Body of pancreas (tissue), 4 donors: Measurements from ENCODE around the gene AGRN. TPM values are rescaled to one million over a fixed set of nuclear protein-coding genes. Genes with fewer than 3 reads are reported as not detected.
"Not testable (repeated sequence)": the region's sequence is repeated elsewhere in the genome, so short reads cannot be mapped to it uniquely, and the experiment has no call there.

Experiments used
- ATAC-seq: fragments of 150-250 bp; one replicate; pipeline ENCODE4 v1.9.1; 2016
- DNase-seq, 4 donors: peaks; one replicate each; pipeline ENCODE4 v3.0.0-alpha.2; 2019
- H3K27ac ChIP-seq, 4 donors: fragments of 200-600 bp; sonication (generic); 1 replicate in 3 of 4; 2 replicates in 1 of 4; pipeline versions ENCODE4 v1.5.1 to v1.6.1; 2016 to 2019; ENCODE audit warnings: mild to moderate bottlenecking in 1 of 4, mixed read lengths in 1 of 4, moderate library complexity in 1 of 4
- H3K27me3 ChIP-seq, 2 donors: fragments of 200-600 bp; sonication (generic); one replicate each; pipeline ENCODE4 v1.6.0; 2016; ENCODE audit warnings: mild to moderate bottlenecking in 1 of 2
- H3K36me3 ChIP-seq, 2 donors: fragments of 200-600 bp; sonication (generic); replicated peaks in 1 of 2; 2 replicates each; pipeline ENCODE4 v1.5.1; 2016; ENCODE audit warnings: low read depth in 2 of 2; ENCODE audit not compliant: insufficient read depth in 1 of 2
- H3K4me1 ChIP-seq: fragments of 200-600 bp; sonication (generic); one replicate; pipeline ENCODE4 v1.6.0; 2016
- H3K4me3 ChIP-seq, 2 donors: fragments of 200-600 bp; sonication (generic); 1 replicate in 1 of 2; 2 replicates in 1 of 2; pipeline ENCODE4 v1.5.1; 2016 to 2019
- H3K9me3 ChIP-seq, 3 donors: fragments of 200-600 bp; sonication (generic); 1 replicate in 2 of 3; 2 replicates in 1 of 3; pipeline ENCODE4 v1.5.1; 2016
- CTCF ChIP-seq, 7 experiments: fragments of 450-650 bp in 4 of 7; fragments of 200-600 bp in 3 of 7; sonication (generic) in 3 of 7; IDR thresholded peaks; one replicate each; pipeline ENCODE4 v1.5.1; 2016 to 2019; ENCODE audit warnings: antibody characterized with exemption in 7 of 7
- POLR2A ChIP-seq, 3 donors: fragments of 450-650 bp; IDR thresholded peaks; one replicate each; pipeline ENCODE4 v1.6.1; 2016; ENCODE audit warnings: antibody characterized with exemption in 3 of 3, mild to moderate bottlenecking in 2 of 3
- WGBS, 2 donors: methylation state at CpG; one replicate each; pipeline ENCODE4 v1.1.5; 2017; 5-methylcytosine and 5-hydroxymethylcytosine counted together
- intact Hi-C: fragments of 100-400 bp; cut with DNase I; formaldehyde crosslinking; loops from one replicate; pipeline ENCODE4 v1.15.1; 2023
- total RNA-seq, 2 donors: library from RNA; depleted of rRNA; stranded (reverse); fragments of >200 nt; gene quantifications; one replicate each; pipeline ENCODE4 v1.1.0, GENCODE V29; 2016

The AGRN gene
- total RNA-seq, 2 donors from 2014 or later, result 85.1 to 241 TPM

GRCh38 chr1:984476-984814 is 35.5 kb upstream of the AGRN start:
- no peak overlapping the region for H3K27ac ChIP-seq
- intact Hi-C loops, result loop anchor here (5.0 to 10.0 kb wide), 2 partner anchors 78 to 310 kb away; no protein-coding TSS in a partner anchor
- ATAC-seq, result no peak
- peaks cover 3% of the 10 kb centered on the region for H3K4me1 ChIP-seq
- peak in 2 of 7 experiments; percentile 7 to 33 for TF ChIP-seq CTCF (IDR thresholded peaks at IDR 0.05)
- TF ChIP-seq POLR2A (IDR thresholded peaks at IDR 0.05), result no peak
- no peaks in the 10 kb centered on the region for H3K36me3 ChIP-seq
- H3K4me3 ChIP-seq, result no peak overlapping the region
- H3K27me3 ChIP-seq, result peaks cover 0 to 4% of the 10 kb centered on the region in 2 donors
- DNase-seq, result peak in 1 of 4 donors; percentile 9
- H3K9me3 ChIP-seq, result no peaks in the 10 kb centered on the region
- 40 to 50% methylated on average over 11 to 12 of the region's 12 CpGs for WGBS, 2 donors

GRCh38 chr1:985126-985525 is 34.8 kb upstream of the AGRN start:
- WGBS, 2 donors, result 63 to 68% methylated on average over 13 of the region's 13 CpGs
- intact Hi-C loops, result loop anchor here (10.0 kb wide), 1 partner anchor 310 kb away; no protein-coding TSS in a partner anchor
- Histone ChIP-seq H3K9me3 (no peaks in the 10 kb centered on the region), H3K27me3 (peaks cover 0 to 4% of the 10 kb centered on the region in 2 donors), H3K4me1 (peaks cover 3% of the 10 kb centered on the region), H3K36me3 (no peaks in the 10 kb centered on the region), H3K4me3 (no peak overlapping the region), H3K27ac (no peak overlapping the region)
- ATAC-seq, result no peak
- TF ChIP-seq POLR2A (IDR thresholded peaks at IDR 0.05), result no peak
- TF ChIP-seq CTCF (IDR thresholded peaks at IDR 0.05), result no peak
- DNase-seq, result no peak

- H3K27me3 ChIP-seq, DNase-seq, H3K27ac ChIP-seq, ATAC-seq, H3K36me3 ChIP-seq, H3K9me3 ChIP-seq, H3K4me3 ChIP-seq, H3K4me1 ChIP-seq: not testable (repeated sequence)
- intact Hi-C loops, result loop anchor here (10.0 kb wide), 1 partner anchor 307 kb away; no protein-coding TSS in a partner anchor
- 85 to 88% methylated on average over 5 of the region's 5 CpGs for WGBS, 2 donors
These were observed 31.9 kb upstream of the AGRN start for GRCh38 chr1:988061-988460.

- H3K27me3 ChIP-seq, ATAC-seq, H3K27ac ChIP-seq, intact Hi-C loops, H3K4me3 ChIP-seq, DNase-seq, H3K4me1 ChIP-seq, H3K9me3 ChIP-seq, H3K36me3 ChIP-seq: not testable (repeated sequence)
- WGBS, 2 donors, result 91% methylated on average over 6 of the region's 6 CpGs
These were observed 28.6 kb upstream of the AGRN start for GRCh38 chr1:991275-991674.

- Histone ChIP-seq H3K4me1 (no peaks in the 10 kb centered on the region), H3K36me3 (no peaks in the 10 kb centered on the region), H3K27me3 (no peaks in the 10 kb centered on the region), H3K9me3 (peaks cover 0 to 3% (median 0%) of the 10 kb centered on the region in 3 donors), H3K27ac (no peak overlapping the region), H3K4me3 (no peak overlapping the region)
- ATAC-seq (no peak), DNase-seq (no peak)
- intact Hi-C loops, result no loop called here
- WGBS, 2 donors, result 92 to 95% methylated on average over 10 of the region's 10 CpGs
- TF ChIP-seq POLR2A (IDR thresholded peaks at IDR 0.05) (no peak), CTCF (IDR thresholded peaks at IDR 0.05) (no peak)
These were observed 28.0 kb upstream of the AGRN start for GRCh38 chr1:991895-992294.

- no peak overlapping the region for H3K27ac ChIP-seq
- H3K36me3 ChIP-seq, result no peaks in the 10 kb centered on the region
- intact Hi-C loops, result no loop called here
- TF ChIP-seq CTCF (IDR thresholded peaks at IDR 0.05) (no peak), POLR2A (IDR thresholded peaks at IDR 0.05) (no peak)
- peaks cover 0 to 3% (median 0%) of the 10 kb centered on the region in 3 donors for H3K9me3 ChIP-seq
- 84 to 86% methylated on average over 7 of the region's 7 CpGs for WGBS, 2 donors
- no peaks in the 10 kb centered on the region for H3K4me1 ChIP-seq
- H3K4me3 ChIP-seq, result no peak overlapping the region
- H3K27me3 ChIP-seq, result no peaks in the 10 kb centered on the region
- DNase-seq, result no peak
- ATAC-seq, result no peak
These were observed 27.6 kb upstream of the AGRN start for GRCh38 chr1:992362-992761.
